Gastroesophageal sphincter (tissue), 4 donors: ENCODE measurements around the gene KIF3C. TPM values are rescaled to one million over a fixed set of nuclear protein-coding genes. Genes with fewer than 3 reads are reported as not detected.
A peak's percentile ranks its signal among the peaks of the same experiment; 100 is the strongest.

ENCODE experiments used
- ATAC-seq: fragments of 150-250 bp; one replicate; pipeline ENCODE4 v1.9.1; 2016; ENCODE audit warnings: mild to moderate bottlenecking, moderate library complexity
- H3K27ac ChIP-seq, 4 donors: fragments of 200-600 bp; sonication (generic) in 3 of 4; 1 replicate in 3 of 4; 2 replicates in 1 of 4; pipeline ENCODE4 v1.5.1; 2016 to 2019
- H3K27me3 ChIP-seq: fragments of 200-600 bp; sonication (generic); one replicate; pipeline ENCODE4 v1.5.1; 2019
- H3K36me3 ChIP-seq, 2 donors: fragments of 200-600 bp; sonication (generic); one replicate each; pipeline ENCODE4 v1.5.1; 2019; ENCODE audit warnings: control low read depth in 1 of 2
- H3K4me1 ChIP-seq, 3 donors: fragments of 200-600 bp; sonication (generic); 1 replicate in 2 of 3; 2 replicates in 1 of 3; pipeline ENCODE4 v1.5.1; 2016 to 2019; ENCODE audit warnings: control low read depth in 2 of 3
- H3K4me3 ChIP-seq, 2 donors: fragments of 200-600 bp; sonication (generic); one replicate each; pipeline ENCODE4 v1.5.1; 2019; ENCODE audit warnings: mild to moderate bottlenecking in 1 of 2, moderate library complexity in 1 of 2
- H3K9me3 ChIP-seq, 3 donors: fragments of 200-600 bp; sonication (generic); one replicate each; pipeline ENCODE4 v1.5.1; 2017 to 2019; ENCODE audit warnings: control low read depth in 2 of 3
- CTCF ChIP-seq, 4 experiments: fragments of 200-600 bp in 2 of 4; fragments of 450-650 bp in 2 of 4; sonication (generic) in 1 of 4; IDR thresholded peaks; one replicate each; pipeline ENCODE4 v1.5.1; 2017 to 2019; ENCODE audit warnings: antibody characterized with exemption in 4 of 4, mild to moderate bottlenecking in 2 of 4, moderate library complexity in 2 of 4
- EP300 ChIP-seq: sonication (generic); formaldehyde crosslinking; IDR thresholded peaks from one replicate; pipeline ENCODE4 v1.6.1; 2017; ENCODE audit warnings: antibody characterized with exemption, mild to moderate bottlenecking
- POLR2A ChIP-seq, 2 donors: fragments of 450-650 bp; IDR thresholded peaks; one replicate each; pipeline ENCODE4 v1.6.1; 2017; ENCODE audit warnings: antibody characterized with exemption in 2 of 2, mild to moderate bottlenecking in 2 of 2, moderate library complexity in 1 of 2
- POLR2AphosphoS5 ChIP-seq: sonication (generic); formaldehyde crosslinking; IDR thresholded peaks from one replicate; pipeline ENCODE4 v1.6.1; 2017; ENCODE audit warnings: antibody characterized with exemption
- WGBS, 2 donors: methylation state at CpG; one replicate each; pipeline ENCODE4 v1.1.5; 2018; ENCODE audit warnings: low coverage in 1 of 2; 5-methylcytosine and 5-hydroxymethylcytosine counted together
- total RNA-seq, 4 donors: library from RNA; depleted of rRNA; stranded (reverse); fragments of >200 nt; gene quantifications; one replicate each; pipeline ENCODE4 v1.1.0, GENCODE V29; 2016

The KIF3C gene
- total RNA-seq, 4 donors from 2014 or later: 5.9 to 14.6 (median 10.2) TPM

DNA sequence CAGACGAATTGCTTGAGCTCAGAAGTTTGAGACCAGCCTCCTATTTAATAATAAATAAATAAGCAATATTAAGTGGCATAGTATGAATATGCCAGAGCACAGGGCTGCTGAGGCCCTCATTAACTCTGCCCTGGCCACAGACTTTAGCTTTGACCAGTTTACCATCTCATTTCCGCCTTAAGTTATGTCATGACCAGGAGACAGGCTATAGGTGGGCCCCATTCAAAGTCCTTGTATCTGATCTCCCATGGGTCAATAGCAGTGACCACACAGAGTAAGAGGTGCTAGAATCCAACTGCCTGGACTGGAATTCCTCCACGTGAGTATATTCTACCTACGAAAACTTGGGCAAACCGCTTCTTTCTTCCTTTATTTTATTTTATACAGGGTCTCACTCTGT is 90.6 kb downstream of the KIF3C start:
- no peaks in the 10 kb centered on the region for H3K36me3 ChIP-seq
- ATAC-seq: no peak
- no peaks in the 10 kb centered on the region for H3K9me3 ChIP-seq
- H3K27me3 ChIP-seq: no peaks in the 10 kb centered on the region
- 89 to 96% methylated on average over 5 of the region's 5 CpGs for WGBS, 2 donors
- H3K4me1 ChIP-seq: no peaks in the 10 kb centered on the region
- TF ChIP-seq POLR2A (IDR thresholded peaks at IDR 0.05) (no peak), CTCF (IDR thresholded peaks at IDR 0.05) (no peak), EP300 (no peak), POLR2AphosphoS5 (no peak)
- no peak overlapping the region for H3K27ac ChIP-seq
- H3K4me3 ChIP-seq: no peak overlapping the region

DNA sequence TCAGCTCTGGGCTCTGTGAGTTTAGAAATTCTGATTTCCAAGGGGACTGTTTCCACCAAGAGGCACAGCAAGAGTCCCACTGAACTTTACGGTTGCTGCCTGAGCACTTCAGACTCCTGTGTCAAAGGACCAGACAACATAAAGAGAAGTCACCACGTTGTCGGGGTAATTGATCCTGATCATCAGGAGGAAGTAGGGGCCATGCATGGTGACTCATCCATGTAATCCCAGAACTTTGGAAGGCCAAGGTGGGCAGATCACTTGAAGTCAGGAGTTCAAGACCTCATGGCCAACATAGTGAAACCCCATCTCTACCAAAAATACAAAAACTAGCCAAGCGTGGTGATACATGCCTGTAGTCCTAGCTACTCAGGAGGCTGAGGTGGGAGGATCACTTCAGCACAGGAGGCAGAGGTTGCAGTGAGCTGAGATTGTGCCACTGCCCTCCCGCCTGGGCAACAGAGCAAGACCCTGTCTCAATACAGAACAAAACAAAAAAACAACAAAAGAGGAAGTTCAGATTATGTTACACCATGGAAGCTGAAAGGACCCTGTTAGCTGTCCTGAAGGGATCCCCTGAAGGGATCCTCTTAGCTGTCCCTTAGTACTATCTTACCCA is 94.6 kb downstream of the KIF3C start:
- Histone ChIP-seq H3K4me3 (no peak overlapping the region), H3K4me1 (no peaks in the 10 kb centered on the region), H3K9me3 (no peaks in the 10 kb centered on the region), H3K27ac (no peak overlapping the region), H3K36me3 (no peaks in the 10 kb centered on the region), H3K27me3 (peaks cover 28% of the 10 kb centered on the region)
- no peak for TF ChIP-seq POLR2A (IDR thresholded peaks at IDR 0.05)
- TF ChIP-seq CTCF (IDR thresholded peaks at IDR 0.05): no peak
- no peak for TF ChIP-seq POLR2AphosphoS5
- no peak for TF ChIP-seq EP300
- 80 to 100% methylated on average over 1 to 2 of the region's 5 CpGs for WGBS, 2 donors
- no peak for ATAC-seq

DNA sequence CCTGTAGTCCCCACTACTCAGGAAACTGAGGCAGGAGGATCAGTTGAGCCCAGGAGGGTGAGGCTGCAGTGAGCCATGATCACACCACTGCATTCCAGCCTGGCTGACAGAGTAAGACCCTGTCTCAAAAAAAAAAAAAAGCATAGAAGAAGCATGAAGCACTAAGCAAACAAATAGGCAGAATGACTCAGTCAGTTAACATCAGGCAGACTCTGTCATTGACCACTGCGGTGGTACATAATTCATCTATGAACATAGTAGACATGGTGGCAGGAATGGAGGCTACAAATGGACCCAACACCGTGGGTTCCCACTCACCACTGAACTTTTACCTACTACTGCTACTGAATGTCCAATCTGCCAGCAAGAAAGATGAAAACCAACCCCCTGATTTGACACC is 96.4 kb downstream of the KIF3C start:
- Histone ChIP-seq H3K4me1 (no peaks in the 10 kb centered on the region), H3K27ac (no peak overlapping the region), H3K4me3 (no peak overlapping the region), H3K9me3 (no peaks in the 10 kb centered on the region), H3K36me3 (no peaks in the 10 kb centered on the region), H3K27me3 (peaks cover 34% of the 10 kb centered on the region)
- no peak for ATAC-seq
- WGBS, 2 donors: 88 to 90% methylated on average over 2 of the region's 2 CpGs
- TF ChIP-seq CTCF (IDR thresholded peaks at IDR 0.05): no peak
- TF ChIP-seq POLR2AphosphoS5: no peak
- no peak for TF ChIP-seq POLR2A (IDR thresholded peaks at IDR 0.05)
- no peak for TF ChIP-seq EP300

DNA sequence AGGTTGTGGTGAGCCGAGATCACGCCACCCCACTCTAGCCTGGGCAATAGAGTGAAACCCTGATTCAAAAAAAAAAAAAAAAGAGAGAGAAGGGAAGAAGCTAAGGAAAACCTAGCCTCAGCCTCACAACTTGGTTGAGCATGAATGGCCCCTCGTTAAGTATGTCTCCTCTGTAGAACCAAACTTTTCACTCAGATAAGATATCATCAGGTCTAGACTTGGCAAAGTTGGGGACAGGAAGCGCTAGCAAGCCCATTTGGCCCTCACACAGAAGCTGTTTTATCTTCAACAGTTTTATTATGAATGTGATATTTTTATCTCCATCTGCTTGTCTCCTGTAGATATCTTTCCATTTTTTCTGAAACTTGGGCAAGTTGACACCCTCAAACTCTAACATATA is 100.5 kb downstream of the KIF3C start:
- peaks cover 34% of the 10 kb centered on the region for H3K27me3 ChIP-seq
- no peaks in the 10 kb centered on the region for H3K9me3 ChIP-seq
- H3K4me3 ChIP-seq: no peak overlapping the region
- 55 to 73% methylated on average over 2 to 4 of the region's 4 CpGs for WGBS, 2 donors
- TF ChIP-seq CTCF (IDR thresholded peaks at IDR 0.05) (no peak), POLR2A (IDR thresholded peaks at IDR 0.05) (no peak), POLR2AphosphoS5 (no peak), EP300 (no peak)
- ATAC-seq: no peak
- H3K36me3 ChIP-seq: no peaks in the 10 kb centered on the region
- H3K27ac ChIP-seq: no peak overlapping the region
- H3K4me1 ChIP-seq: peaks cover 0 to 11% (median 2%) of the 10 kb centered on the region in 3 donors

DNA sequence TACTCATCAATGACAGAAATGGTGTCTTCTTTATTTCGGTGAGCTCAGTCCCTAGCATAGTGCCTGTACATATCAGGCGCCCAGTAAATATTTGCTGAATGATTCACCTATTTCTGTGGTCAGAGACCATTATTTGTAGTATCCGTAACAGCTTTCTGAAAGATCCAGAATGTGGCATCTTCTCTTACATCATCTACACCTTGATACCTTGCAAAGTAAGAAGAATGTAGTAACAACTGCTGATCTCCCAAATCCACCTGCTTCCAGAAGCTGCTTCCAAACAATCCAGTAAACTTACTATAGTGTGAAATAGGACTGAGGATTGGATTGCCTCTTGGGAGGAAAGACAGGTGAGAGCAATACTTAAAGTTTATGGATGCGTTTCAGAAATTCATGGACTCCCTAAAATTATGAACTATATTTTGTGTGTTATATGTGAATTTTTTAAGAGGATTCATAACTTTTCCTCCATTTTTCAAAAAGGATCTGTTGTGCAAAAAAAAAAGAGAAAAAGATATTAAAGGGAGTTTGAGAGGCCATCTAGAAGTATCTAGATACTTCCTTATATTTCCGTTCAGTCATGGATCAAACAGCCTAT is 103.1 kb downstream of the KIF3C start:
- H3K4me3 ChIP-seq: peak overlapping the region in 1 of 2 donors; percentile 85
- 89 to 93% methylated on average over 5 of the region's 5 CpGs for WGBS, 2 donors

More for the DNA sequence above, 103.1 kb downstream of the KIF3C start:
- H3K36me3 ChIP-seq: peaks cover 0 to 5% of the 10 kb centered on the region in 2 donors
- no peaks in the 10 kb centered on the region for H3K9me3 ChIP-seq
- no peak for ATAC-seq
- peak overlapping the region in 3 of 4 donors; percentile 94 to 98 (median 97) for H3K27ac ChIP-seq
- H3K4me1 ChIP-seq: peaks cover 2 to 27% (median 8%) of the 10 kb centered on the region in 3 donors
- peaks cover 19% of the 10 kb centered on the region for H3K27me3 ChIP-seq
- no peak for TF ChIP-seq POLR2A (IDR thresholded peaks at IDR 0.05)
- no peak for TF ChIP-seq EP300
- TF ChIP-seq POLR2AphosphoS5: no peak
- no peak for TF ChIP-seq CTCF (IDR thresholded peaks at IDR 0.05)
